CD4-positive, alpha-beta T cell treated with Interferon gamma for 1 hour (primary cell): Measurements from ENCODE around the gene LILRA5.
"Not testable (repeated sequence)": the region's sequence is repeated elsewhere in the genome, so short reads cannot be mapped to it uniquely, and the experiment has no call there.

ENCODE experiments used
- DNase-seq: peaks from one replicate; pipeline ENCODE4 v3.0.0-alpha.2; 2020

LILRA5 gene

GRCh38 chr19:54312436-54313377, at the start of gene LILRA5:
TSS of gene LILRA5 (minus strand) at chr19:54313166. CDS start at chr19:54313019, 147 bp downstream.
- DNase-seq, result peak; percentile 64

- DNase-seq, result not testable (repeated sequence)
These were observed 48.9 kb upstream of the LILRA5 start for GRCh38 chr19:54361680-54362422.

GRCh38 chr19:54359149-54359820, 46.3 kb upstream of the LILRA5 start:
- peak; percentile 77 for DNase-seq

GRCh38 chr19:54357381-54357780, 44.4 kb upstream of the LILRA5 start:
- DNase-seq, result no peak

- no peak for DNase-seq
These were observed 43.6 kb upstream of the LILRA5 start for GRCh38 chr19:54356444-54357056.

- no peak for DNase-seq
These were observed 42.7 kb upstream of the LILRA5 start for GRCh38 chr19:54355675-54356074.

GRCh38 chr19:54354761-54355160, 41.8 kb upstream of the LILRA5 start:
- no peak for DNase-seq

- DNase-seq, result no peak
These were observed 39.6 kb upstream of the LILRA5 start for GRCh38 chr19:54352546-54352945.

- DNase-seq, result no peak
These were observed 39.1 kb upstream of the LILRA5 start for GRCh38 chr19:54352041-54352440.

GRCh38 chr19:54351474-54351873, 38.5 kb upstream of the LILRA5 start:
- DNase-seq, result no peak

- peak; percentile 19 for DNase-seq
These were observed 33.0 kb upstream of the LILRA5 start for GRCh38 chr19:54345938-54346386.

- DNase-seq, result no peak
These were observed 30.9 kb upstream of the LILRA5 start for GRCh38 chr19:54343868-54344267.

GRCh38 chr19:54341295-54341694, 28.3 kb upstream of the LILRA5 start:
- DNase-seq, result no peak

GRCh38 chr19:54339646-54340358, 26.8 kb upstream of the LILRA5 start:
- DNase-seq, result peak; percentile 43

- no peak for DNase-seq
These were observed 25.6 kb upstream of the LILRA5 start for GRCh38 chr19:54338521-54338920.

GRCh38 chr19:54337858-54338230, 24.9 kb upstream of the LILRA5 start:
- no peak for DNase-seq

GRCh38 chr19:54336893-54337857, 24.2 kb upstream of the LILRA5 start:
- DNase-seq, result no peak

GRCh38 chr19:54335979-54336892, 23.3 kb upstream of the LILRA5 start:
- no peak for DNase-seq

- no peak for DNase-seq
These were observed 22.2 kb upstream of the LILRA5 start for GRCh38 chr19:54335164-54335563.
